ENCODE results near the gene PRUNE1. TPM values are rescaled to one million over a fixed set of nuclear protein-coding genes. Genes with fewer than 3 reads are reported as not detected.

PRUNE1 gene
- total and polyA plus RNA-seq, 4 donors = 8.7 to 20.6 (median 12.7) TPM

- no peak overlapping the region for H3K4me3 ChIP-seq
- H3K9me3 ChIP-seq (ENCODE audit: control insufficient read depth in 4 of 4, insufficient read depth in 3 of 4, low read length in 3 of 4) = no peaks in the 10 kb centered on the region
- DNase-seq (no peak), ATAC-seq (ENCODE audit: insufficient read depth, low FRiP score) (no peak)
- H3K9ac ChIP-seq (ENCODE audit: insufficient read depth in 1 of 2, low read length in 2 of 2) = peak overlapping the region in 1 of 2 donors; percentile 5
- H3K36me3 ChIP-seq (ENCODE audit: control insufficient read depth in 4 of 4, insufficient read depth in 4 of 4, low read length in 4 of 4) = no peaks in the 10 kb centered on the region
- no peak overlapping the region for H3K27ac ChIP-seq (ENCODE audit: low read depth in 1 of 2, low read length in 1 of 2)
- 56 to 60% methylated on average over 4 of the region's 4 CpGs for WGBS, 2 donors
- H3K27me3 ChIP-seq (ENCODE audit: control insufficient read depth in 3 of 3, insufficient read depth in 3 of 3, low read length in 2 of 3) = no peaks in the 10 kb centered on the region
- peaks cover 6 to 36% (median 18%) of the 10 kb centered on the region in 5 donors for H3K4me1 ChIP-seq (ENCODE audit: control insufficient read depth in 5 of 5, insufficient read depth in 5 of 5, low read length in 5 of 5)
- no peak for TF ChIP-seq CTCF (IDR thresholded peaks at IDR 0.05; ENCODE audit: control extremely low read depth, extremely low read depth)
Observed at GRCh38 chr1:151011154-151011850, 3.1 kb downstream of the PRUNE1 start.

- Histone ChIP-seq H3K9ac (ENCODE audit: insufficient read depth in 1 of 2, low read length in 2 of 2) (peak overlapping the region in 1 of 2 donors; percentile 42), H3K27ac (ENCODE audit: low read depth in 1 of 2, low read length in 1 of 2) (peak overlapping the region; percentile 62 to 88), H3K4me1 (ENCODE audit: control insufficient read depth in 5 of 5, insufficient read depth in 5 of 5, low read length in 5 of 5) (peaks cover 2 to 29% (median 10%) of the 10 kb centered on the region in 5 donors), H3K9me3 (ENCODE audit: control insufficient read depth in 4 of 4, insufficient read depth in 3 of 4, low read length in 3 of 4) (no peaks in the 10 kb centered on the region), H3K27me3 (ENCODE audit: control insufficient read depth in 3 of 3, insufficient read depth in 3 of 3, low read length in 2 of 3) (no peaks in the 10 kb centered on the region), H3K4me3 (no peak overlapping the region), H3K36me3 (ENCODE audit: control insufficient read depth in 4 of 4, insufficient read depth in 4 of 4, low read length in 4 of 4) (peaks cover 0 to 4% (median 3%) of the 10 kb centered on the region in 4 donors)
- DNase-seq (no peak), ATAC-seq (ENCODE audit: insufficient read depth, low FRiP score) (no peak)
- 84 to 91% methylated on average over 14 of the region's 14 CpGs for WGBS, 2 donors
- no peak for TF ChIP-seq CTCF (IDR thresholded peaks at IDR 0.05; ENCODE audit: control extremely low read depth, extremely low read depth)
Observed at GRCh38 chr1:151012684-151013471, 4.6 kb downstream of the PRUNE1 start.

GRCh38 chr1:151013518-151013917, 5.3 kb downstream of the PRUNE1 start:
- Histone ChIP-seq H3K4me3 (no peak overlapping the region), H3K27ac (ENCODE audit: low read depth in 1 of 2, low read length in 1 of 2) (peak overlapping the region; percentile 4 to 88)

More at GRCh38 chr1:151013518-151013917, 5.3 kb downstream of the PRUNE1 start:
- ATAC-seq (ENCODE audit: insufficient read depth, low FRiP score) (peak; percentile 48), DNase-seq (peak; percentile 82 to 96 (median 92))
- no peak for TF ChIP-seq CTCF (IDR thresholded peaks at IDR 0.05; ENCODE audit: control extremely low read depth, extremely low read depth)
- Histone ChIP-seq H3K9me3 (ENCODE audit: control insufficient read depth in 4 of 4, insufficient read depth in 3 of 4, low read length in 3 of 4) (no peaks in the 10 kb centered on the region), H3K27me3 (ENCODE audit: control insufficient read depth in 3 of 3, insufficient read depth in 3 of 3, low read length in 2 of 3) (no peaks in the 10 kb centered on the region), H3K36me3 (ENCODE audit: control insufficient read depth in 4 of 4, insufficient read depth in 4 of 4, low read length in 4 of 4) (peaks cover 0 to 9% (median 7%) of the 10 kb centered on the region in 4 donors), H3K9ac (ENCODE audit: insufficient read depth in 1 of 2, low read length in 2 of 2) (peak overlapping the region in 1 of 2 donors; percentile 27), H3K4me1 (ENCODE audit: control insufficient read depth in 5 of 5, insufficient read depth in 5 of 5, low read length in 5 of 5) (peaks cover 2 to 27% (median 10%) of the 10 kb centered on the region in 5 donors)
- 51 to 74% methylated on average over 2 of the region's 2 CpGs for WGBS, 2 donors
